Hepatocyte (in vitro differentiated cells): ENCODE results near the gene FALEC. TPM values are rescaled to one million over a fixed set of nuclear protein-coding genes. Genes with fewer than 3 reads are reported as not detected.

Source experiments
- DNase-seq: peaks from one replicate; pipeline ENCODE4 v3.0.0-alpha.2; 2016; ENCODE audit warnings: low spot score
- H2AFZ ChIP-seq: fragments of 200-600 bp; sonication (generic); 2 replicates; pipeline ENCODE4 v1.6.0; 2016; ENCODE audit warnings: antibody characterized with exemption, mild to moderate bottlenecking
- H3K27ac ChIP-seq: fragments of 200-600 bp; sonication (generic); 2 replicates; pipeline ENCODE4 v1.5.1; 2016; ENCODE audit warnings: mild to moderate bottlenecking
- H3K27me3 ChIP-seq: fragments of 200-600 bp; sonication (generic); 2 replicates; pipeline ENCODE4 v1.6.1; 2016
- H3K36me3 ChIP-seq: fragments of 200-600 bp; sonication (generic); replicated peaks from 2 replicates; pipeline ENCODE4 v1.5.1; 2016; ENCODE audit warnings: low read depth; ENCODE audit not compliant: insufficient read depth
- H3K4me1 ChIP-seq: fragments of 200-600 bp; sonication (generic); 2 replicates; pipeline ENCODE4 v1.5.1; 2016; ENCODE audit warnings: mild to moderate bottlenecking, moderate library complexity; ENCODE audit not compliant: insufficient read depth
- H3K4me2 ChIP-seq: fragments of 200-600 bp; sonication (generic); 2 replicates; pipeline ENCODE4 v1.6.0; 2016
- H3K4me3 ChIP-seq: fragments of 200-600 bp; sonication (generic); 2 replicates; pipeline ENCODE4 v1.5.1; 2016; ENCODE audit warnings: mild to moderate bottlenecking
- H3K79me2 ChIP-seq: fragments of 200-600 bp; sonication (generic); 2 replicates; pipeline ENCODE4 v1.6.0; 2017; ENCODE audit warnings: mild to moderate bottlenecking
- H3K9me2 ChIP-seq: fragments of 200-600 bp; sonication (generic); replicated peaks from 2 replicates; pipeline ENCODE4 v1.6.0; 2017; ENCODE audit warnings: mild to moderate bottlenecking; ENCODE audit not compliant: insufficient read depth
- H3K9me3 ChIP-seq: fragments of 200-600 bp; sonication (generic); 2 replicates; pipeline ENCODE4 v1.5.1; 2016; ENCODE audit warnings: low read depth, mild to moderate bottlenecking
- H4K20me1 ChIP-seq: fragments of 200-600 bp; sonication (generic); 2 replicates; pipeline ENCODE4 v1.6.0; 2016; ENCODE audit warnings: mild to moderate bottlenecking; ENCODE audit not compliant: insufficient read depth, poor library complexity, severe bottlenecking
- CTCF ChIP-seq: fragments of 200-600 bp; sonication (generic); IDR thresholded peaks from 2 replicates; pipeline ENCODE4 v1.5.1; 2016; ENCODE audit warnings: antibody characterized with exemption, mild to moderate bottlenecking; ENCODE audit not compliant: poor library complexity
- EZH2 ChIP-seq: fragments of 200-600 bp; sonication (generic); IDR thresholded peaks from 2 replicates; pipeline ENCODE4 v1.6.1; 2016; ENCODE audit warnings: antibody characterized with exemption, mild to moderate bottlenecking, borderline replicate concordance
- EZH2phosphoT487 ChIP-seq: fragments of 200-600 bp; sonication (generic); IDR thresholded peaks from one replicate; pipeline ENCODE4 v1.6.1; 2018; ENCODE audit warnings: antibody characterized with exemption, mild to moderate bottlenecking, low read depth, moderate library complexity; ENCODE audit not compliant: unreplicated experiment, severe bottlenecking
- WGBS: methylation state at CpG from one replicate; pipeline ENCODE4 v1.1.6; 2016; ENCODE audit warnings: low lambda C conversion rate; ENCODE audit errors: missing lambda C conversion rate; 5-methylcytosine and 5-hydroxymethylcytosine counted together
- polyA plus RNA-seq: library from polyadenylated mRNA; unstranded; fragments of >200 nt; fragmentation: Nextera tagmentation; extraction: Ambion mirVana; gene quantifications from 2 replicates; pipeline ENCODE4 v1.2.1, GENCODE V29; 2016
- total RNA-seq: library from RNA; depleted of rRNA; stranded (reverse); fragments of >200 nt; gene quantifications from 2 replicates; pipeline ENCODE4 v1.2.3, GENCODE V29; 2014

FALEC gene
- total and polyA plus RNA-seq, 2 experiments from 2014 or later: 0.39 TPM; not detected in 1

GRCh38 chr1:150549496-150550221 lies 34.1 kb downstream of the FALEC start:
- Histone ChIP-seq H3K4me2 (peak overlapping the region; percentile 98), H2AFZ (no peak overlapping the region), H3K27ac (peak overlapping the region; percentile 82), H3K4me3 (peak overlapping the region; percentile 82), H3K27me3 (no peaks in the 10 kb centered on the region), H3K9me3 (no peaks in the 10 kb centered on the region), H4K20me1 (no peaks in the 10 kb centered on the region), H3K9me2 (no peaks in the 10 kb centered on the region), H3K4me1 (peaks cover 29% of the 10 kb centered on the region), H3K36me3 (no peaks in the 10 kb centered on the region), H3K79me2 (no peaks in the 10 kb centered on the region)
- TF ChIP-seq CTCF (no peak), EZH2phosphoT487 (no peak), EZH2 (no peak)
- 22% methylated on average over 29 of the region's 43 CpGs for WGBS
- DNase-seq: peak; percentile 8

DNA sequence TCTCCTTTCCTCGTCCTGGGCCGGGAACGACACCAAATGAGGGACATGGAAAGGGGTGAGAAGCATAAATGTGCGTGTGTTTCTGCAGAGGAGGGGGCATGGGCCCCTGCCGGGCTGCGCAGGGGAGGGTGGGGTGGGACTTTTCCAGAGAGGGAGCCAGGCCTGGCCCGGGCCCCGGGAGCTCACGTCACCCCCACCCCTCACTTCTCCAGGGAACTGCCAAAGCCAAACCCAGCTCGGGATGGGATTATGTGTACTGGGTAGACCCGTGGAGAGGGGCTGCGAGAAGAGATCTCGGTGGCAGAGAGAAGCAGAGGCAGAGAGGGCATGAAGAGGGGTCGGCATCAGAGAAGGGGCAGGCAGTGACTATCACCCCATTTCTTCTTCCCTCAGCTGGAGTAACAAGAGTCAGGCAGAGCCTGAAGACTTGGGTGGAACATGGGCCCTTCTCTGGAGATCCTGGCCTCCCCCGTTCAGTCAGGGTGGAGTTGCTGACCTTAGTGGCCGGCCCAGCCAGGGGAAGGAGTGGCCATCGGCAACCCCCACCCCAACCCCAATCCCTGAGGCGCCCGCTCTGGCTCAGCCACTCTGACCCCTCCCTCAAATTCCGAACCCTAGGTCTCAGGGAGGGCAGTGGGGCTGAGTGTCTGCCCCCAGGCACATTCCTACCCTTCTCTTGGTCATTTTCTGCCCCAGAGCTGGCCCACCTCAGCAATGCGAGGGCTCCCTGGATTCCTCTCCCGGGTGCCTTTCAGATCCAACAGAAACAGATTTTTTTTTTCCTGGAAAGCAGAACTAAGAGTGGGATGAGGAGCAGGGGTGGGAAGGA lies 34.9 kb downstream of the FALEC start:
- H3K4me2 ChIP-seq: peak overlapping the region; percentile 98
- DNase-seq: peak; percentile 39

DNA sequence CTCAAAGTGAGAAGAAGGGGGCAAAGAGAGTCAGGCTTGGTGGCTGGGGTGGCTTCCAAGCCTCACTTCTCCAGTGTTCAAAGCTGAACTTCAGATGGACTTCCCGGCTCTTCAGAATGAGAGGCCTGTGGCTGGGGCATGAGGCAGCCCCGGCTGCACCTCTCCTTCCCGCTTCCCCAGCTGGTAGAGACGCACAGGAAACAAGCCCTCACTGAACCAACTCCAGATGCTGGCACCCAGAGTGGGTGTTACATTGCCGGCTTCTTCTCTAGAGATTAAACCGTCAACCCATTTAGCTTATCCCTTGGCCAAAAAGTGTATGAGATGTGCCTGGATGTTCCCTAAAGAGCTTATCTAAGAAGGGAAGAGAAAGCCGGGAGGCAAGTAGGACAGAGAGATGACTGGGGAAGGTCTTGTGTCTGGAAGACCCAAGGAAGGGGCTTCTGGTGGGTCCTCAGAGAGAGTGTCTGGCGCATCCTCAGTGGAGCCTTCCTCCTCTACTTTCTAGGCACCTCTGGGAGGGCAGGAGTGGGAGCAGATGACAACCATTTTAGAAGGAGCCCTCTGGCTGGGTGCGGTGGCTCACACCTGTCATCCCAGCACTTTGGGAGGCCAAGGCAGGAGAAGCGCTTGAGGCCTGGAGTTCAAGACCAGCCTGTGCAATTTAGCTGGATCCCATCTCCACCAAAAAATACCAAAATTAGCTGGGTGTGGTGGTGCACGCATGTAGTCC lies 35.7 kb downstream of the FALEC start:
- Histone ChIP-seq H3K36me3 (no peaks in the 10 kb centered on the region), H3K27me3 (no peaks in the 10 kb centered on the region), H3K27ac (peak overlapping the region; percentile 82), H3K4me2 (peak overlapping the region; percentile 98), H4K20me1 (no peaks in the 10 kb centered on the region), H2AFZ (no peak overlapping the region), H3K4me1 (peaks cover 29% of the 10 kb centered on the region), H3K9me3 (no peaks in the 10 kb centered on the region), H3K9me2 (no peaks in the 10 kb centered on the region), H3K4me3 (no peak overlapping the region), H3K79me2 (no peaks in the 10 kb centered on the region)
- WGBS: 90% methylated on average over 11 of the region's 11 CpGs
- no peak for DNase-seq
- TF ChIP-seq EZH2: no peak
- TF ChIP-seq EZH2phosphoT487: no peak
- TF ChIP-seq CTCF: no peak

More for the DNA sequence above, 34.9 kb downstream of the FALEC start:
- H4K20me1 ChIP-seq: no peaks in the 10 kb centered on the region
- H3K4me3 ChIP-seq: no peak overlapping the region
- no peak for TF ChIP-seq CTCF
- no peak for TF ChIP-seq EZH2
- TF ChIP-seq EZH2phosphoT487: no peak
- peaks cover 29% of the 10 kb centered on the region for H3K4me1 ChIP-seq
- no peaks in the 10 kb centered on the region for H3K36me3 ChIP-seq
- no peak overlapping the region for H2AFZ ChIP-seq
- H3K9me3 ChIP-seq: no peaks in the 10 kb centered on the region
- WGBS: 63% methylated on average over 22 of the region's 22 CpGs
- H3K79me2 ChIP-seq: no peaks in the 10 kb centered on the region
- no peaks in the 10 kb centered on the region for H3K27me3 ChIP-seq
- H3K27ac ChIP-seq: peak overlapping the region; percentile 82
- H3K9me2 ChIP-seq: no peaks in the 10 kb centered on the region
